HG03439 (cell line): ENCODE results near the gene BTN3A1.
"Not testable (repeated sequence)": the region's sequence is repeated elsewhere in the genome, so short reads cannot be mapped to it uniquely, and the experiment has no call there.

Source experiments
- ATAC-seq: cut with Tn5 transposase; IDR thresholded peaks from one replicate; pipeline ENCODE4 v1.9.1; 2021; ENCODE audit warnings: mild to moderate bottlenecking, moderate library complexity; ENCODE audit not compliant: unreplicated experiment

Gene BTN3A1

GRCh38 chr6:26401987-26402658 lies at the start of gene BTN3A1:
Gene BTN3A1, plus strand, starts transcription at chr6:26402275. Its CDS starts 3,289 bp downstream, at chr6:26405564.
- ATAC-seq: peak; percentile 86

DNA sequence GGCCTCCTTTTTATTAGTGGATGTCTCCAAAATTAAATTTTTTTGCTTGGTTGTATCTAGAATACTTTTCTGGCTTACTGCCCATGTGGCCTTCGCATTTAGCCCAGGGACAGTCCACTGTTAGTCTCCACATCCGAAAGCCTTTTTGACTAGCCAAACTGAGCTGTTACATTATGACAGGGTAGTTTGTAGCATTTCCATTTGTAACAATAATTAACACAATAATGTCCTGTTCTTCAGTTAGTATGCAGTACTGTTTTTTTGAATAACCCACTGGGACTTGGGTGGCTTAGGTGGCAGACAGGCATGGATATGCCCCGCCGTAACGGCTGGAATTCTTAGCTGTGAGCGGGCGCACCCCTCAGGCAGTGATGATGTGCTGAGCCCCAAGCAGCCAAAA lies 49.8 kb upstream of the BTN3A1 start:
- no peak for ATAC-seq

- no peak for ATAC-seq
Observed at GRCh38 chr6:26354162-26354561, 47.9 kb upstream of the BTN3A1 start.

- ATAC-seq: no peak
Observed at GRCh38 chr6:26355366-26355765, 46.7 kb upstream of the BTN3A1 start.

DNA sequence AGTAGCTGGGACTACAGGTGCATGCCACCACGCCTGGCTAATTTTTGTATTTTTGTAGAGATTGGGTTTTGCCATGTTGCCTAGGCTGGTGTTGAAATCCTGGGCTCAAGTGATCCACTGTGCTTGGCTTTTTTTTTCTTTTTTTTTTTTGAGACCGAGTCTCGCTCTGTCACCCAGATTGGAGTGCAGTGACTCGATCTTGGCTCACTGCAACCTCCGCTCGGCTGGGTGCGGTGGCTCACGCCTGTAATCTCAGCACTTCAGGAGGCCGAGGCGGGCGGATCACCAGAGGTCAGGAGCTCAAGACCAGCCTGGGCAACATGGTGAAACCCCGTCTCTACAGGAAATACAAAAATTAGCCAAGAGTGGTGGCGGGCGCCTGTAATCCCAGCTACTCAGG lies 44.5 kb upstream of the BTN3A1 start:
- ATAC-seq: not testable (repeated sequence)

- no peak for ATAC-seq
Observed at GRCh38 chr6:26358511-26358981, 43.5 kb upstream of the BTN3A1 start.

- no peak for ATAC-seq
Observed at GRCh38 chr6:26359765-26360164, 42.3 kb upstream of the BTN3A1 start.

DNA sequence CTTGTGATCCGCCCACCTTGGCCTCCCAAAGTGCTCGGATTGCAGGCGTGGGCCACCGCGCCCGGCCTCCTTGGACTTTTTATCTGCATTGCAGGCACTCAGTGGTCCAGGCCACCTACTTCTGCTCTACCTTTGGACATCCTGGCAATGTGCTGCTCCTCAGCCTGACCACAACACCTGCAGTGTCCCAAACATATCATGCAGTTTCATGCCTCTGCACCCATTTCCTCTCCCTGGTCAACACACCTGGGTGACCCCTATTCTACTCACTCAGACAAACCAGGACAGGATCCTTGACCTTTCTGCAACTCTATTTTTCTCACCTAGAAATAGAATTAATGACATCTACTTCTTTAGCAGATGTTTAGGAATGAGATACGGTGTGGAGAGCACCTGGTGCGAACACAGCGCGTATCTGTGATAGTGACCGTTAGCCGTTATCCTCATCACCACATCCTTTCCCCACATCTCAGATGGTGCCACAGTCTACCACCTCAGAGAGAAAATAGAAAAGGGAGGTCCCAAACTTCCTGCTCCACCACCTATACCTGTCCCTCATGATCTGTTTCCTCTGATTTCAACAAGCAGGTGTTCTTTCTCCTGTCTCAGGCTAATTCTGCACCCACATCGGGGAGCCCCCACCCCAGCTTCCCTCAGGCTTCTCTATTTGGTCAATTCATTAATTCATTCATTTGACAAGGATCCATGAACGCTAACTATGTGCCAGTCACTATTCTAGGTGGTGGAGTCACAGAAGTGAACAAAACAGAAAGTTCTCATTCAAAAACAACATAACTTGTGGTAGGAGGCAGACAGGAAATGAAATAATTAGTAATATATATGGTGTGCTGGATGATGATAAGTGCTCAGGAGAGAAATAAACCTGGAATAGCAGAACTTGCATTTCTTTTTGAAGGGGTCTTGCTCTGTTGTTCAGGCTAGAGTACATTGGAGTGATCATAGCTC lies 41.3 kb upstream of the BTN3A1 start:
- ATAC-seq: peak; percentile 46

GRCh38 chr6:26361544-26361943 lies 40.5 kb upstream of the BTN3A1 start:
- ATAC-seq: no peak

DNA sequence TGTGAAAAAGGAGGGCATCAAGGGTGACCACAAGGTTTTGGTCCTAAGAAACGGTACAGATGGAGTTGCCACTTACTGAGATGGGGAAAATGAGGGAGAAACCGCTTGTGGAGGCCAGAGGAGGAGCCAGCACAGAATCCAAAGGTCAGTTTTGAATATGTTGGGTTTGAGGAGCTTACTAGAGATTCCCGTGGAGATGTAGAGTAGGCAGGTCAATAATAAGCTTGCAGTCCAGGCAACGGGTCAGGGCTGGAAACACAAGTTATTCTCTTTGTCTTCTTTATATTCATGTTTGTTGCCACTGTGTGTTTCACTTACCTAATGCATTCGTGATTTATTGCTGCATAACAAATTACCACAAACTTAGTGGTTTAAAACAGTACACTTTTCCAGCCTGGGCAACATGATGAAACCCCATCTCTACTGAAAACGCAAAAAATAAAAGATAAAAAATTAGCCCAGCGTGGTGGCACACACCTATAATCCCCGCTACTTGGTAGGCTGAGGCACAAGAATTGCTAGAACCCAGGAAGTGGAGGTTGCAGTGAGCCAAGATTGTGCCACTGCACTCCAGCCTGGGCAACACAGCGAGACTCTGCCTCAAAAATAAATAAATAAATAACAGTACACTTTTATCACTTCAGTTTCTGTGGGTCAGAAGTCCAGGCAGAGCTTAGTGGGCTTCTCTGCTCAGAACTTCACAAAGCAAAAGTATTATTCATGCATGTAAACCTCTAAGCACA lies 39.8 kb upstream of the BTN3A1 start:
- ATAC-seq: no peak

GRCh38 chr6:26362836-26363220 lies 39.2 kb upstream of the BTN3A1 start:
- no peak for ATAC-seq

DNA sequence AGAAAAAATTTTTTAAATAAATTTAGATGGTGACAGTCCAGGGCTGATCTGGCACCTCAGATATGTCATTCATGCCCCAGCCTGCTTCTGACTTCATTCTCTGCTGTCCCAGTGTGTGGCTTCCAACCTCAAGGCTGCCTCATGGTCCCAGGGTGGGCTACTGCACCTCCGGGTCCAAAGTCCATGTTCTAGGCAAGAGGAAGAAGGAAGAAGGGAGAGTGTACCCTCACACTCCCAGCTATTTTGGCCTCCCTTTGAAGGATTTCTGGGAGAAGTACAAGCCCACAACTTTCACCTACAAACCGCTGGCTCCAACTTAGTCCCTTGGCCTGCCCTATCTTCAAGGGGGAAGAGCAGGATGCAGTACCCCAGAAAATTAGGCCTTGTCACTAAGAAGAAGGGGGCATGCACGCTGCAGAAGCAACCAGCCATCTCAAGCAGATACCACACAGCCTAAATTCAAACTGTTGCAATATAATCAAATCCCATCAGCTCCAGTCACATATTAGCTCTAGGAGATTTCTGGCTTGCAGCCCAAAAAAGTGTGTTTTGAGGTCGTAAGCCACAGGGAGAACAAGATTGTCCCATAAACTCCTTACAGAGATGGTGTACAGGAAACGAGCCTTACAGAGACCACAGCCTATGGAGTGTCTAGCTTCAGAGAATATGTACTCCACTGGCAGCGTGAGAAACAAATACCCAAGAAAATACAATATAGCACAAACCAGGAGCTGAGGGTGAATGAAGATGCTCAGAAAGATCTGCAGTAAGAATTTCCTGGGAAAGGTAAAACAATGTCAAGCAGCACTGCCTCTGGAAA lies 38.0 kb upstream of the BTN3A1 start:
- ATAC-seq: no peak

DNA sequence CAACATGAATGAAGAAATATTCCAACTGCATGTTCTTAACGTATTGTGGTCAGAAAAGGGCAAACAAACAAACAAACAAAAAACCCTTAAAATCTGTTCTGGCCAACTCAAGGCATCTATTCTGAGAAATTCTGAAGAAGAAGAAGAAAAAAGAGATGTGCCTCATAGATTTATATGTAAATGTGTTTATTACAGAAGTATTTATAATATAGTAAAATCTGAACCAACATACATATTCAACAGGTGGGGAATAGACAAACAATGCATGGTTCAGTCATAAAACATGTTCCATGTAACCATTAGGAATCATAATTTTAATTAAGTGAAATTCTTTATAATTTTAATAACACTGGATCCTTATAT lies 36.5 kb upstream of the BTN3A1 start:
- ATAC-seq: no peak

- no peak for ATAC-seq
Observed at GRCh38 chr6:26366504-26366903, 35.6 kb upstream of the BTN3A1 start.

DNA sequence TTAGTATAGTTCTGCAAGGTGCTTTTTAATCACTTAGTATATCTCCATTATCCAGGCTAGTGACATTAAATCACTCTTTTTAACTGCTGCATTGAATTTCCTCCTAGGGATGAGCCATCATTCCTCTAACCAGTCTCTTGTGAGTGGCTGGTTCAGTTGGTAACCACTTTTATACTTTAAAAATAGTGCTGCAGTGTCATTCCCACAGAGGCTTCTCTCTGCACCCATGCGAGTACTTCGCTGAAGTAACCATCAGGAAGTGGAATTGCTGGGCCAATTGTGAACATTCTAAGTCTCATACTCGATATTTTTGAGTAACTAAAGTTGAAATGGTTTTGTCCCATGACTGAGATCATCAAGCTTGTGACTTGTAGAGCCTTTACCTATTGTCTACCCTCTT lies 35.0 kb upstream of the BTN3A1 start:
- ATAC-seq: no peak

GRCh38 chr6:26371813-26372212 lies 30.3 kb upstream of the BTN3A1 start:
- not testable (repeated sequence) for ATAC-seq

DNA sequence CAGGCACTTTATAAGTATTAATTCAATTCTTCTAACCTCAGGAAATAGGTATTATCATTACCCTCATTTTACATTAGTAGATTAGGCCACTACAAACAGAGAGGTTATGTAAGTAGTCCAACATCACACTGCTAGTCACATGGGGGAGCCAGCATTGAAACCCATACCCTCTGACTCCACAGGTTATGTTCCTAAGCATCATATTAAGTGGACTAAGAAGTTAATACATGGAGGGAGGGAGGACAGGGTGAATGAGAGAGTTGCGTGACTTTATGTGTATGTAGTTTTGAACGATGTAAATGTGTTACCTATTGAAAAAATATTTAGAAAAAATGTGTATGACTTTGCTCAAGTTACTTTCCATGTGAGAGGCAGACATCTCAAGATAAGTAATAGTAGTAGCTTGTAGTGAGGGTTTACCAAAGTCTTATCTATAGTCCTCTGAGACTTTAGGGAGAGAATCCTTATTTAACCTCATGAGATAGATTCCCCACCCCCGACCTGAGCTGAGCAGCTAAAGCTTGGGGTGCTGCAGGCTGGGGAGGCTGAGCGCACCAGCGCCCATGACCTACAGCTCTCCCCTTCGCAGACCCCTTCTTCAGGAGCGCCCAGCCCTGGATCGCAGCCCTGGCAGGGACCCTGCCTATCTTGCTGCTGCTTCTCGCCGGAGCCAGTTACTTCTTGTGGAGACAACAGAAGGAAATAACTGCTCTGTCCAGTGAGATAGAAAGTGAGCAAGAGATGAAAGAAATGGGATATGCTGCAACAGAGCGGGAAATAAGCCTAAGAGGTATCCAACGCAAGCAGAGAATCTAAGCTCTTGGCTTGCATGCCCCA lies 29.5 kb upstream of the BTN3A1 start:
- no peak for ATAC-seq

DNA sequence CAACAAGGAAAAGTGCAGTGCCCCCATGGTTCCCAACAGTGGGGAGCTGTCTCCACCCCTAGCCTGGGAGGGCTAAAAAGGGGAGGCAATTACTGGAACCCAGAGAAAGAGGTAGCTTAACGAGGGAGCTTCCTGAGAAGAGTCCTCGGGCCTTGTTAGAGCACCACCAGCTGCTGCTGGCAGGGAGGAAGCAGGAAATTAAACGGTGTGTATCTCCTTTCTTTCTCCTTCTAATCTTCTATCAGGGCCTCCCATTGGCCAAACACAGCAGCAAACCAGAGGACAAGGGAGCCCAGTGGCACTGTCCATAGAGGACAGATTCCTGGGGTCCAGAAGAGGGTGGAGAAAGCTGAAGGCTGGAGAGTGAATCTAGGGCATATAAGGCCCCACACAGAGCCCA lies 26.8 kb upstream of the BTN3A1 start:
- ATAC-seq: no peak

- ATAC-seq: no peak
Observed at GRCh38 chr6:26377719-26378118, 24.4 kb upstream of the BTN3A1 start.

GRCh38 chr6:26378143-26378542 lies 23.9 kb upstream of the BTN3A1 start:
- not testable (repeated sequence) for ATAC-seq
